ENCODE results near the gene PGLYRP2. TPM values are rescaled to one million over a fixed set of nuclear protein-coding genes. Genes with fewer than 3 reads are reported as not detected.

The PGLYRP2 gene
- total and polyA plus RNA-seq, 9 of the 15 experiments (the other 6 are each of a cell fraction or from before 2014, with no cell fraction given): not detected

- no peak for TF ChIP-seq MNT (conservative IDR thresholded peaks at IDR 0.05)
- no peak for TF ChIP-seq YY1 (IDR thresholded peaks at IDR 0.05; ENCODE audit: borderline replicate concordance in 1 of 3, control insufficient read depth in 1 of 3, extremely low read depth in 1 of 3, insufficient read depth in 3 of 3, insufficient read length in 1 of 3, insufficient replicate concordance in 2 of 3, low read depth in 1 of 3, low read length in 2 of 3)
- TF ChIP-seq SP2 (IDR thresholded peaks at IDR 0.05; ENCODE audit: extremely low read depth, low read depth, low read length, poor library complexity, severe bottlenecking): no peak
- no peak for TF ChIP-seq SMAD3 (CRISPR knock-in tag; conservative IDR thresholded peaks at IDR 0.05)
- no peak for TF ChIP-seq MAX (CRISPR knock-in tag; IDR thresholded peaks at IDR 0.05)
- no peak for TF ChIP-seq NFYB (IDR thresholded peaks at IDR 0.05; ENCODE audit: extremely low read depth, insufficient read length)
Observed at GRCh38 chr19:15517778-15518177, 38.5 kb upstream of the PGLYRP2 start (continued).

DNA sequence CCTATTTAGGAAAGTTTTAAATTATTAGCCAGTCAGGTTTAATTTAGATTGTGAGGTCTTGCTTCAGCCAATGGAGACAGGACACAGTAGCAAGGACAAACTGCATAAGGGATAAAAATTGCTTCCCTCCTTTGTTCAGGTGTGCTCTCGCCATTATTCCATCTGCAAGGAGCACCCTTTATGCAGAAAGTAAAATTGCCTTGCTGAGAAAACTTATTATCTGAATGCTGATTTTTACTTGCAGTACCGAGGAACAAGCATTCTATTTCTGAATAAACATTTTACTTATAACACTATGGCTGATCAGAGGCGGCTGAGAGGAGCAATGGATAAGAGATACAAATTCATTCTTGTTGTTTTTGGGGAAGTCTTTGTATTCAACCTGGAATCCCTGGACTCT is 37.1 kb upstream of the PGLYRP2 start:
- in situ Hi-C loops (cut with MboI) (no loop called here), intact Hi-C loops (cut with micrococcal nuclease) (no loop called here)
- peaks cover 12 to 40% of the 10 kb centered on the region in 2 experiments; a peak in 4 of 5 replicates for H3K27me3 ChIP-seq (ENCODE audit: control insufficient read depth in 2 of 2, insufficient read depth in 2 of 2, low read length in 2 of 2)
- H3K4me2 ChIP-seq (ENCODE audit: insufficient read depth, low read length): no peak overlapping the region
- no peak overlapping the region for H2AFZ ChIP-seq (ENCODE audit: low read depth, low read length)
- FAIRE-seq (no peak), DNase-seq (ENCODE audit: extremely low read depth in 1 of 4, low spot score in 3 of 4) (no peak), ATAC-seq (no peak)
- H4K20me1 ChIP-seq (replicated peaks; ENCODE audit: control insufficient read depth, insufficient read depth, low read length): no peaks in the 10 kb centered on the region
- peaks cover 3% of the 10 kb centered on the region; the same call in 1 of the 2 replicates for H3K9me3 ChIP-seq (replicated peaks; ENCODE audit: control insufficient read depth, insufficient read depth, low read depth, low read length)
- WGBS (ENCODE audit: insufficient coverage, low coverage, missing lambda C conversion rate): 0% methylated on average over 3 of the region's 3 CpGs
- H3K9me1 ChIP-seq (ENCODE audit: control insufficient read depth, insufficient read depth, low read length): no peaks in the 10 kb centered on the region
- BruUV-seq (replicated peaks): no TSS peak
- H3K27ac ChIP-seq (ENCODE audit: extremely low read depth, low read depth, low read length): no peak overlapping the region
- no peak overlapping the region for H3K9ac ChIP-seq (ENCODE audit: insufficient read depth in 1 of 2, low read depth in 2 of 2, low read length in 2 of 2)
- ChIA-PET CTCF (ENCODE audit: low intra/inter-chr PET ratio) (interaction anchor here (0.6 kb wide), 1 partner anchor 437 kb away, joined by 3 read pairs; no protein-coding TSS in a partner anchor), POLR2A (no interaction called here)
- no peaks in the 10 kb centered on the region for H3K36me3 ChIP-seq (ENCODE audit: control insufficient read depth, insufficient read depth, low read length)
- peak; percentile 64; the same call in 1 of the 2 replicates for TF ChIP-seq TRIM28 (IDR thresholded peaks at IDR 0.05)
- TF ChIP-seq, protein P1, sequence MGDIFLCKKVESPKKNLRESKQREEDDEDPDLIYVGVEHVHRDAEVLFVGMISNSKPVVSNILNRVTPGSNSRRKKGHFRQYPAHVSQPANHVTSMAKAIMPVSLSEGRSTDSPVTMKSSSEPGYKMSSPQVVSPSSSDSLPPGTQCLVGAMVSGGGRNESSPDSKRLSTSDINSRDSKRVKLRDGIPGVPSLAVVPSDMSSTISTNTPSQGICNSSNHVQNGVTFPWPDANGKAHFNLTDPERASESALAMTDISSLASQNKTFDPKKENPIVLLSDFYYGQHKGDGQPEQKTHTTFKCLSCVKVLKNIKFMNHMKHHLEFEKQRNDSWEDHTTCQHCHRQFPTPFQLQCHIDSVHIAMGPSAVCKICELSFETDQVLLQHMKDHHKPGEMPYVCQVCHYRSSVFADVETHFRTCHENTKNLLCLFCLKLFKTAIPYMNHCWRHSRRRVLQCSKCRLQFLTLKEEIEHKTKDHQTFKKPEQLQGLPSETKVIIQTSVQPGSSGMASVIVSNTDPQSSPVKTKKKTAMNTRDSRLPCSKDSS (IDR thresholded peaks at IDR 0.05; ENCODE audit: low read depth, partially characterized antibody): peak; percentile 81
- peak; percentile 76; the same call in 1 of the 2 replicates for TF ChIP-seq CBX5 (IDR thresholded peaks at IDR 0.05; ENCODE audit: borderline replicate concordance, low read depth)
- no peak for TF ChIP-seq SMC3 (conservative IDR thresholded peaks at IDR 0.05; ENCODE audit: insufficient read depth, low read depth, low read length)
- TF ChIP-seq CBX3 (IDR thresholded peaks at IDR 0.05; ENCODE audit: borderline replicate concordance in 1 of 2, low read length in 2 of 2): peak in 1 of 2 experiments; percentile 87; a peak in 2 of 3 replicates
- H3K4me3 ChIP-seq: no peak overlapping the region
- no peaks in the 10 kb centered on the region for H3K79me2 ChIP-seq (ENCODE audit: control insufficient read depth, insufficient read depth, low read length)
- H3K4me1 ChIP-seq (replicated peaks in 1 of 2; ENCODE audit: control insufficient read depth in 2 of 2, insufficient read depth in 2 of 2, low read length in 2 of 2): peaks cover 0 to 3% of the 10 kb centered on the region in 2 experiments; a peak in 1 of 5 replicates
